AG09309 (cell line): ENCODE measurements around the gene SYT8.

Experiments
- DNase-seq: peaks from one replicate; pipeline ENCODE4 v3.0.0-alpha.2; 2010; ENCODE audit warnings: low read depth
- H3K4me3 ChIP-seq: 2 replicates; pipeline ENCODE4 v1.5.1; 2011; ENCODE audit warnings: mild to moderate bottlenecking, low read depth, low read length, moderate library complexity; ENCODE audit not compliant: control insufficient read depth
- TF ChIP-seq, protein P1 (sequence below): IDR thresholded peaks from 2 replicates; pipeline ENCODE4 v1.5.1; 2011; ENCODE audit warnings: mild to moderate bottlenecking, low read depth, low read length, inconsistent platforms; ENCODE audit not compliant: insufficient read depth, control insufficient read depth; ENCODE audit errors: missing control alignments

Gene SYT8

DNA sequence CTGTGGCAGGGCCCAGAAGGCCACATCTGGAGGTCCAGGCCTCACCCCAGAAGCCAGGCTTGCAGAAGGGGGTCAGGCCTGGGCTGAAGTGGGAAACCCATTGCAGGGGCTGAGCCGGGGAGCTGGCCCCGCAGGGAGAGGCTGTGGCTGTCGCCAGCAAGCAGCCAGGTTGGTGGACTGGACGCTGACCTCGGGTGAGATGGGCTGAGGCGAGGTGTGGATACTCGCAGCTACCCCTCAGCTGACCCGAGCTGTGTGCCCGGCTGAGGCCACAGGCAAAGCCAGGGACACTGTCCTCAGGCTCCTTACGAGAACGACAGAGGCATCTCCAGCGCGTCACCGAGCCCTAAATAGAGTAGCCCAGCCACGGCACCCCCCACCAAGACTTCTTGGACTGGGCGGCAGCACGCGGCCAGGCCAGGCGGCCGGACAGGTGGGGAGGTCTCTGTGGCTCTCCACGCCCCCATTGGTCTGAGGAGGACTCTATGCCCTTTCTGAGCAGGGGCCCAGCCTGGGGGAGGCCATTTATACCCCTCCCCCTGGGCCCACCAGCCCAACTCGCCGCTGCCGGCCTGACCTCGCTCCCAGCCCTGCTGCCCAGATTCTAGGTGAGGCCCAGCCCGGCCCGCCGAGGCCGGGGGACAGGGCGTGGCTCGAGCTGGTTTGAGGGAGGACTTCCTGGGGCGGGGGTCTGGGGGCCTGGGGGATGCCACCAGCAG is 3.8 kb downstream of the SYT8 start, which contains the start of gene TNNI2:
Gene TNNI2 (plus strand): TSS at position 556 of the 719 bp plus-strand sequence. CDS start 716 bp downstream, outside the sequence.
- H3K4me3 ChIP-seq = no peak within 1 kb of the TSS
- TF ChIP-seq, protein P1, sequence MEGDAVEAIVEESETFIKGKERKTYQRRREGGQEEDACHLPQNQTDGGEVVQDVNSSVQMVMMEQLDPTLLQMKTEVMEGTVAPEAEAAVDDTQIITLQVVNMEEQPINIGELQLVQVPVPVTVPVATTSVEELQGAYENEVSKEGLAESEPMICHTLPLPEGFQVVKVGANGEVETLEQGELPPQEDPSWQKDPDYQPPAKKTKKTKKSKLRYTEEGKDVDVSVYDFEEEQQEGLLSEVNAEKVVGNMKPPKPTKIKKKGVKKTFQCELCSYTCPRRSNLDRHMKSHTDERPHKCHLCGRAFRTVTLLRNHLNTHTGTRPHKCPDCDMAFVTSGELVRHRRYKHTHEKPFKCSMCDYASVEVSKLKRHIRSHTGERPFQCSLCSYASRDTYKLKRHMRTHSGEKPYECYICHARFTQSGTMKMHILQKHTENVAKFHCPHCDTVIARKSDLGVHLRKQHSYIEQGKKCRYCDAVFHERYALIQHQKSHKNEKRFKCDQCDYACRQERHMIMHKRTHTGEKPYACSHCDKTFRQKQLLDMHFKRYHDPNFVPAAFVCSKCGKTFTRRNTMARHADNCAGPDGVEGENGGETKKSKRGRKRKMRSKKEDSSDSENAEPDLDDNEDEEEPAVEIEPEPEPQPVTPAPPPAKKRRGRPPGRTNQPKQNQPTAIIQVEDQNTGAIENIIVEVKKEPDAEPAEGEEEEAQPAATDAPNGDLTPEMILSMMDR = no peak
- no peak for DNase-seq

DNA sequence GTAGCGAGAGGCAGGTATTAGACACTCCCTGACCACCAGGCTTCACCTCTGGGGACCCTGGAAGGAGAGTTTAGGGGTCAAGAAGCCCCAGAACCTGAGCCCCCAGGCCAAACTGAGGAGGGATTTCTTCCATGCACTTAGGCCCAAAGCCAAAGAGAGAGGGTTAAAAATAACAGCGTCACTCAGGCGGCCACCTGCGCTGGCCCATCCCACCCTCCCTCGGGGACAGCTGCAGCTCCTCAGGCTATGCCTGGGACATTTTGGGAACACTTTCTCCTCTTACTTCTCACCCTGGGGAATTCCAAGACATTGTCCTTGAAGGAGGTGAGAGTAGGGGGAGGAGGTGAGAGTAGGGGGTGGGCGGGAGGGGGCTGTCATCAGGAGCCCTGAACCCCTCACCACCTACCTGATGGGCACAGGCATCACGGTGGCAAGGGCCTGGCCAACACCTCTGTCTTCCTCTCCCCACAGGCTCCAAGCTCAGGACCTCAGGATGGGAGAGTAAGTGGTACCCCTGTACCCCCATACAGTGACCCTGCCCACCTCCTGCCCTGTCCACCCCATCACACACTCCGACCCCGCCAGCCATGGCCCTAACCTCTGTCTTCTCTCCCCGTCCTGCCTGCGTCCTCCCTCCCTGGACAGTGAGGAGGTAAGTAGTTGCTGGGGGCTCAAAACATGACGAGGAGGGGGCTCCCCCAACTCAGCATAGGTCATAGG is 4.6 kb downstream of the SYT8 start:
- H3K4me3 ChIP-seq = no peak overlapping the region
- TF ChIP-seq, protein P1 = no peak
- DNase-seq = no peak

DNA sequence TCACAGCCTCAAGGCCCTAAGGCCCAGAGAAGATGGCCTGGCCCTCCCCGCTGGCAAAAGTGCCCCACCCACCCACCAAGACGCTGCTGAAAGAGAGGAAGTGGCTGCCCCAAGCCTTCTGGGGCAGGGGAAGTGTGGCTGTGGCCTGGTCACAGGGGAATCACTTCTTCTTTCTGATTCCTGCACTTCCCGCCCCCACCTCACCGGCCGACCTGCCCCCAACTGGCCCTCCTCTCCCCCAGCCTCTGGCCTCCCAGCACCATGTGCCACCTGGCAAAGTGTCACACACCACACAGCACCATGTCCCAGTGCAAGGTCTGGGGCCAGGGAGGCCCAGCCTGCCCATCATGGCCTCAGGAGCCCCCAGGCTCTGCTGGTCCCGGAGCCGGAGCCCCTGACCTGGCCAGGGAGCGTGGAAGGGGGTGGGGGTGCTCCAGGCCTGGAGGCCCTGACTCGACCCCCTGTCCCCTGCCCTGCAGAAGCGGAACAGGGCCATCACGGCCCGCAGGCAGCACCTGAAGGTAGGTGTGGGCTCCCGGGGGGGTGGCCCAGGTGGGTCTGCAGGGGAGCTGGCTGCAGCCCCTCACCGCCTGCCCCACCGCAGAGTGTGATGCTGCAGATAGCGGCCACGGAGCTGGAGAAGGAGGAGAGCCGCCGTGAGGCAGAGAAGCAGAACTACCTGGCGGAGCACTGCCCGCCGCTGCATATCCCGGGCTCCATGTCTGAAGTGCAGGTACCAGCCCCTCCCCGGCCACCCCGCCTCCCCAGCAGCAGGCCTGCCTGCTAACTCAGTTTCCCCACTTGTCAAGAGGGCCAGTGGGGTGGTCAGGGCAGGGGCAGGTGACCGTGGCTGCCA is 5.4 kb downstream of the SYT8 start:
- no peak overlapping the region for H3K4me3 ChIP-seq
- TF ChIP-seq, protein P1 = no peak
- no peak for DNase-seq

DNA sequence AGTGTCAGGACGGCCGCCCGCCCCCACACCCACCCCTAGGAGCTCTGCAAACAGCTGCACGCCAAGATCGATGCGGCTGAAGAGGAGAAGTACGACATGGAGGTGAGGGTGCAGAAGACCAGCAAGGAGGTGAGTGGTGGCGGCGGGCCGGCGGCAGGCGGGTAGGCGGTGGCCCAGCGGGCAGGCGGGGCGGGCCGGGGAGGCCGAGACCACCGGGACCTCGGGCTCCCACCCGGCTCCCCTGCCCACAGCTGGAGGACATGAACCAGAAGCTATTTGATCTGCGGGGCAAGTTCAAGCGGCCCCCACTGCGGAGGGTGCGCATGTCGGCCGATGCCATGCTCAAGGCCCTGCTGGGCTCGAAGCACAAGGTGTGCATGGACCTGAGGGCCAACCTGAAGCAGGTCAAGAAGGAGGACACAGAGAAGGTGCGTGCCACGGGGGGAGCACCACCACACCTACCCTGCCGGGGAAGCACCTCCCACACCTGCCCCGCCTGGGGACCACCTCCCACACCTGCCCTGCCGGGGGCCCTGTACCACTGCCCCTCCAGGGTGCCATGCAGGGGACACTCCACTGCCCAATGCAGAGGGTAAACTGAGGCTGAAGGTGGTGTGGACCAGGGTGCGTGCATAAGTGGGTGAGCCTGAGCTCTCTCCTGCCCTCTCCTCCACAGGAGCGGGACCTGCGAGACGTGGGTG is 6.1 kb downstream of the SYT8 start:
- TF ChIP-seq, protein P1 = no peak
- DNase-seq = no peak
- H3K4me3 ChIP-seq = no peak overlapping the region

DNA sequence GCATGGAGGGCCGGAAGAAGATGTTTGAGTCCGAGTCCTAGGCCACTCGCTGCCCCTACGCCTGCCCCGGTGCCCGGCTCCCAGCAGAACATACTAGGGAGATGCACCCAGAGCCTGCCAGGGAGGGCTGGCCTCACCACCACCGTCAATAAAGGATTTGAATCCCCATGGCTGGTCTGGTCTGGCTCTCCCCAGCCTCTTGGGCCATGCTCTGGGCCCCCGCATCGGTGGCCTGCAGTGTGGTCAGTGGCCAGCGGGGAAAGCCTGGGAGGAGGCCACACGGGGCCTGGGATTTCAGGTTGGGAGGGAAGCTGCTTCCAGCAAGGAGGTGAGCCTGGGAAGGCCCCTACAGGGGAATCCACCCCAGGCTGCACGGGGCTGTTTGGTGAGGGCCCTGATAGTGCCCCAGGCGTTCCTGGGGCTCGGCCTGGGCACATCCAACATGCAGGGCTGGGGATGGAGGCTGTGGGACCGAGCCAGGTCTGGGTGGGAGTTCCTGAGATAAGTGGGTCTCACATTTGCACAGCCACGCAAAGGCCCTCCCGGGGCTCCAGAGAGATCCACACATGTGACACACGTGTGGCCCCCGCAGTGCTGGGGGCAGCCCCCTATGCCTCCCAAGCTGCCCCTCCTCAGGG is 6.8 kb downstream of the SYT8 start:
- no peak for DNase-seq
- TF ChIP-seq, protein P1 = no peak
- no peak overlapping the region for H3K4me3 ChIP-seq
